ENCODE results near the gene OR9G1. TPM values are rescaled to one million over a fixed set of nuclear protein-coding genes. Genes with fewer than 3 reads are reported as not detected.

The OR9G1 gene
- total RNA-seq, 1 experiment from 2014 or later = not detected

GRCh38 chr11:56663386-56663785 lies 35.5 kb upstream of the OR9G1 start, which contains the start of gene OR5AR1 (continued):
- no peak for TF ChIP-seq REST (IDR thresholded peaks at IDR 0.05; ENCODE audit: low read depth)
- TF ChIP-seq ZNF274 (IDR thresholded peaks at IDR 0.05; ENCODE audit: low read depth, low read length) = no peak
- no peak for TF ChIP-seq FOSL1 (IDR thresholded peaks at IDR 0.05; ENCODE audit: low read depth)
- no peak for TF ChIP-seq EZH2 (IDR thresholded peaks at IDR 0.05)

GRCh38 chr11:56670984-56671383 lies 27.9 kb upstream of the OR9G1 start:
- Histone ChIP-seq H3K27me3 (ENCODE audit: insufficient read depth, low read length) (no peaks in the 10 kb centered on the region), H2AFZ (ENCODE audit: low read depth, low read length, poor library complexity, severe bottlenecking) (no peak overlapping the region), H3K4me2 (ENCODE audit: low read length) (no peak overlapping the region), H3K27ac (ENCODE audit: low read depth, low read length) (no peak overlapping the region), H3K4me3 (replicated peaks in 1 of 2; ENCODE audit: low read depth in 1 of 2, low read length in 2 of 2) (no peak overlapping the region), H4K20me1 (ENCODE audit: insufficient read depth) (no peaks in the 10 kb centered on the region), H3K9me3 (ENCODE audit: control insufficient read depth in 1 of 2, insufficient read depth in 1 of 2, low read depth in 1 of 2, low read length in 2 of 2) (peaks cover 0 to 5% of the 10 kb centered on the region in 2 experiments; a peak in 2 of 4 replicates), H3K4me1 (ENCODE audit: control insufficient read depth in 1 of 2, insufficient read depth in 2 of 2, low read length in 2 of 2) (no peaks in the 10 kb centered on the region), H3K36me3 (ENCODE audit: control insufficient read depth in 1 of 2, insufficient read depth in 2 of 2, low read length in 2 of 2) (no peaks in the 10 kb centered on the region), H3K79me2 (ENCODE audit: insufficient read depth, low read length) (no peaks in the 10 kb centered on the region), H3K9ac (ENCODE audit: low read length) (no peak overlapping the region), H3K9me2 (ENCODE audit: insufficient read depth) (no peaks in the 10 kb centered on the region)
- no TSS peak for BruUV-seq (replicated peaks)
- POLR2A ChIA-PET = no interaction called here
- DNase-seq (ENCODE audit: low read depth, low spot score) (no peak), ATAC-seq (no peak)
- TF ChIP-seq MAX (IDR thresholded peaks at IDR 0.05) (no peak), JUND (IDR thresholded peaks at IDR 0.05) (no peak), SP1 (IDR thresholded peaks at IDR 0.05; ENCODE audit: low read depth) (no peak), REST (IDR thresholded peaks at IDR 0.05; ENCODE audit: low read depth) (no peak)
- CTCF ChIA-PET = no interaction called here
- RAD21 ChIA-PET (ENCODE audit: low non-redundant PET in 1 of 2, low total read pairs in 2 of 2, uncharacterized antibody in 2 of 2, unreplicated experiment in 2 of 2) = no interaction called here
- intact Hi-C loops (cut with micrococcal nuclease) = no loop called here

Measured in HCT116 (cell line).